Dedifferentiated amniotic fluid mesenchymal stem cell (primary cell): ENCODE data around the gene EXD1.
A peak's percentile ranks its signal among the peaks of the same experiment; 100 is the strongest.
"Not testable (repeated sequence)": the region's sequence is repeated elsewhere in the genome, so short reads cannot be mapped to it uniquely, and the experiment has no call there.

Experiments used
- DNase-seq: peaks from one replicate; pipeline ENCODE4 v3.0.0-alpha.2; 2016; ENCODE audit errors: extremely low spot score

EXD1 gene

DNA sequence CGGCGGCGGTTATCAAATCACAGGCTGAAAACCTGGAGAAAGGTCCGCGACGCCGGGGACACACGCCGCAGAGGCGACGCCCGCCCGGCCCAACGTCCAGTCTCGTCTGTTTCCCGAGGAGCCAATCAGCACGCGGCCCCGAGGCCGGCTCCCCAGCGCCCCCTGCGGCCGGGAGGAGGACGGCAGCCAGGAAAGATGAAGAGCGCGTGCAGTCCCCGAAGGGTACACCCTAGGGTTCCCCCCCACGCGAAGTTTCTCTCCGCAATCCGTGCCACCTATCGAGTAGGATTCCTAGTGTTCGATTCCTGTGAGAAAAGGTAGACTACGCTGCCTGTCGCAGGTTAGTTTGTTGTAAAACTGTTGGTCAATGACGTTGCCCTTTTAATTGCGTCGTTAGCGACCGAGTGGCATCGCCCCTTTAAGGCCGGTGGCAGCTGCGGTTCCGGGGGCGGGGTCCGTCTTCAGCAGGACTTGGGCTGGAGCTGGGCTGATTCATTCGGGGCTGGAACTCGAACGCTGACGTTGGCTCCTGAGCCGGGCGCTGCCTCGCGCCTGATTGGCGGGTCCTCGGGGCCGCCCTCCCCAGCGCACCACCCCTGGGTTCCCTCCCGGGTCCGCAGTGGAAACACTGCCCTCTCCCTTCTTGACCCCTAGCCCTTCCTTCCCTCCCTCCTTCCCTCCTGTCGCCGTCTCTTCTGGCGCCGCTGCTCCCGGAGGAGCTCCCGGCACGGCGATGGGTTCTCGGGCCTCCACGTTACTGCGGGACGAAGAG is at the start of gene EXD1, which contains the start of gene CHP1:
Gene EXD1 (minus strand): TSS at position 108 of the 772 bp plus-strand sequence. CDS start 4,182 bp downstream, outside the sequence.
Gene CHP1 (plus strand): TSS at position 619 of the 772 bp plus-strand sequence. CDS start 115 bp downstream, at position 734.
- peak; percentile 97 for DNase-seq

- no peak for DNase-seq
Measured at GRCh38 chr15:41279535-41280283, 49.2 kb upstream of the EXD1 start.

GRCh38 chr15:41278319-41278718 is 47.8 kb upstream of the EXD1 start:
- DNase-seq, result no peak

- DNase-seq, result no peak
Measured at GRCh38 chr15:41276831-41277230, 46.3 kb upstream of the EXD1 start.

DNA sequence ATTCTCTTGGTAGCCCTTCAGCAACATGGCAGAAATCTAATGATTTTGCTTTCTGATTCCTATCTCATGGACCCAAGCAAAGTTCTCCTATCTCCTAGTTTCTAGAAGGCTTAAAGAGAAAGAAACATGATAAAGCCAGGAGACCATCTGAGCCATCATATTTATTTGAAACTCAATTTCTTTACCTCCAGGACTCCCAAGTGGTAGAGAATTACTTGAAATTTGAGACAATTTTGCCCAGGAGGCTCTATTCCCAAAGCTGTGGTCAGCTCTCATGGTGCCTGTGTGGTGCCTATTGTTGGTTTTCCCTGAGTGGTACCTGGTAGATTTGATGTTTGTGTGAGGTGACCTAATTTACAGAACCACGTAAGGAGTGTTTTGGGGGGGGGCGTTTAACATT is 39.3 kb upstream of the EXD1 start:
- no peak for DNase-seq

DNA sequence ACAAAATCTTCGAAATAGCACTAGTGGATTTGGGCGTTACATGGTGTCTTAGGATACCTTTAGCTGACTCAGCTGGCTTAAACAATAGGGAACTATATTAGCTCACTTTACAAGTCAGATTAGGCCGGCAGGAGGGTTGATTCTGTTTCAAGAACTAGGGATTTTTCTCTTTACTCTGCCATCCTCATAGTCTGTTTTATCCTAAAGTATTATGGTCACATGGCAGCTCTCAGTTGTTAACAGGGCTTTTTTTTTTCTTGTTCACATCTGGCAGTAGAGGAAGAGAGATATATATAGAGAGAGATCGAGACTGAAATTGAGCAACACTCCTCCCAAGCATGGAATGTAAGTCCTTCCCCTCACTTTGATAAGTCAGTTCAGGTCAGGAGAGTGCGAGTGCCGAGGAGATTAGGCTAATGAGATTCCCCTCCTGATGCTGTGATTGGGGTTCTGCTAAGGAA is 33.4 kb upstream of the EXD1 start:
- DNase-seq, result no peak

DNA sequence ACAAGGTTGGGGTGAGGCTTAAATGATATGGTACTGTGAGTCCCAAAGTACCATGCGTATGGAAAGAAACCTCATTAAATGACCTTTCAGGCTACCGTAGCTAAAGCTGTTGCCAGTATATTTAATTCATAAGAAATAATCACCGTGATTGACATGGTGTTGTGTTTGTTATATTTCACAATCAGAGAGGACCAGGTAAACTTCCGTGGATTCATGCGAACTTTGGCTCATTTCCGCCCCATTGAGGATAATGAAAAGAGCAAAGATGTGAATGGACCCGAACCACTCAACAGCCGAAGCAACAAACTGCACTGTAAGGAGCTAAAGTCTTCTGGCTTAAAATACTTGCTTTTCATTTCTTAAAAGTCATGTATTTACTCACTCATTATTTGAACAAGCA is 32.0 kb upstream of the EXD1 start:
- DNase-seq, result no peak

DNA sequence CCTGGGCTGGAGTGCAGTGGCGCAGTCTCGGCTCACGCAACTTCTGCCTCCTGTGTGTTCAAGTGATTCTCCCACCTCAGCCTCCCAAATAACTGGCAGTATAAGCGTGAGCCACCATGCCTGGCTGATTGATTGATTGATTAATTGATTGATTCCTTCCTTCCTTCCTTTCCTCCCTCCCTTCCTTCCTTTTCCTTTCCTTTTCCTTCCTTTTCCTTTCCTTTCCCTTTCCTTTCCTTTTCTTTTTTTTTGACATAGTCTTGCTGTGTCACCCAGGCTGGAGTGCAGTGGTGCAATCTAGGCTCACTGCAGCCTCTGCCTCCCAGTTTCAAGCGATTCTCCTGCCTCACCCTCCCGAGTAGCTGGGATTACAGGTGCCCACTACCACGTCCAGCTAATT is 30.4 kb upstream of the EXD1 start:
- DNase-seq, result not testable (repeated sequence)

GRCh38 chr15:41259546-41260189 is 29.1 kb upstream of the EXD1 start:
- no peak for DNase-seq

DNA sequence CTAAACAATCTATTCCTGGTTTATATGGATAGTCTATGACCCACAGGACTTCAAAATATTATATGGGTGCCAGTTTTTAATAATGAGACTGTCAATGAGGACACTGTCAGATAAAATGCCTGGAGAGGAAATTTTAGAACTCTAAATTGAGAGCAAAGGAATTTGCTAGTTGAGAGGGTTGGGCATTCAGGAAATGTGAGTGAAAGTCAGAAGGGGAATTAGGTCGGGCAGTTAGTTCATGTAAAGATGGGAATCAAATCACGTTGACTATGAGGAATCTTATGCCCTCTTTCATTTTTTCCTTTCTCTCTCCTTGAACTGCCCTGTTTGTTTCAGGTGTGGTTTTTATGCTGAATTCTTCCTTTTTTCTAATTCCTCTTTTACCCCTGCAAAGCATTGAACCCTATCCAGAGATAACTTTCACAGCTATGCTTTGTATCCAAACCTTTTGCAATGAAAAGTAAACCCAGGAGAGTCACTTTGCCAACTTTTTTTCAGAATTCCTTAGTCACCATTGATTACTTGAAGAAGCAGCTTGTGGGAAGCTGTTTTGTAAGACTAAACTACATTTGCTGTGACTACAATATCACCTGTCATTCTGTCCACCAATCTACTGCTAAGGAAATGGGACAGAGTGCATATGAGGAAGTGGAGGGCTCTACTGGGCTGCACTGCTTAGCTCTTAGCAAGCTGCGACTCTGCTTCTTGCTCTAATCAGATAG is 28.4 kb upstream of the EXD1 start:
- DNase-seq, result no peak

DNA sequence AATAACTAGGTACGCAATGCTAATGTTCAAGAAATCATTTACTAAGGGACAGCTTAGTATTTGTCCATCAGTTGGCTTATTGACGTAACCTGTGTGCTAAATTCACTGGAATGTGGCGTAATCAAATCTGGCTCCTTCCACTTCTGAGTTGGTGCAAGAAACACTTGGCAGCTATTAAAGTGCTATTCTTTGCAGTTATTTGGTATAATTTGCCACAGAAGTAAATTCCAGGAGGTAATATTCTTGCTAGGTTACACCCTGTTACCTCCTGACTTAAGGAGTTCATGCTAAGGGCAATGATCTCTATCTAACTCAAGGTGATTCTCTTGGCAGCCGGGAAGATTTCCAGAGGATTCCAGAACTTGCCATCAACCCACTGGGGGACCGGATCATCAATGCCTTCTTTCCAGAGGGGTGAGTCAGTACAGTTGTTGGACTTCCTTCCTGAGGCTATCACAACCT is 26.1 kb upstream of the EXD1 start:
- no peak for DNase-seq

DNA sequence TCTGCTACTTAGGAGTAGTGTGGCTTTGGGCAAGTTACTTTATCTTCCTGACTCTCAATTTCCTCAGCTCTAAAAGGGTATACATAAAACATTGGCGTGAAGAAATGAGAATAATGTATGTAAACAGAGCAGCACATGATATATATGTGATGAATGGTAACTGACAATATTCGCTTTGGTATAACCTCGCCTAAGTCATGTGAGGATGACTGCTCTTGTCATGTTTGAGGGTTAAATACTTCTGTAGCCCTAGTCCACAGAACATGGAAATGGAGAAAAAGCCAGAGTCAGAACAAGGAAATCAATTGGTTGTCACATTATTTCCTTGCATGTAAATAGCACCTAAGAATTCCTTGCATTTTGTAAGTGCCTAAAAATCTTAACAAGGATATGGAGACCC is 25.5 kb upstream of the EXD1 start:
- DNase-seq, result no peak

- DNase-seq, result no peak
Measured at GRCh38 chr15:41254560-41254959, 24.0 kb upstream of the EXD1 start.

GRCh38 chr15:41251411-41251810 is 20.9 kb upstream of the EXD1 start:
- no peak for DNase-seq

DNA sequence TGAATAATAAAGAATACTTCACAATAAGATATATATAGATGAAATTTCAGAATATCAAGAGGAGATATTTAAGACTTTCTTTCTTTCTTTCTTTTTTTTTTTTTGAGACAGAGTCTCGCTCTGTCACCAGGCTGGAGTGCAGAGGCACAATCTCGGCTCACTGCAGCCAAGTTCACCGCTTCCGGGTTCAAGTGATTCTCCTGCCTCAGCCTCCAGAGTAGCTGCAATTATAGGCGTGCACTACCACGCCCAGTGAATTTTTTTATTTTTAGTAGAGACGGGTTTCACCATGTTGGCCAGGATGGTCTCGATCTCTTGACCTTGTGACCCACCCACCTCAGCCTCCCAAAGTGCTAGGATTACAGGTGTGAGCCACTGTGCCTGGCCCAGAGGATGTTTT is 20.2 kb upstream of the EXD1 start:
- DNase-seq, result not testable (repeated sequence)

DNA sequence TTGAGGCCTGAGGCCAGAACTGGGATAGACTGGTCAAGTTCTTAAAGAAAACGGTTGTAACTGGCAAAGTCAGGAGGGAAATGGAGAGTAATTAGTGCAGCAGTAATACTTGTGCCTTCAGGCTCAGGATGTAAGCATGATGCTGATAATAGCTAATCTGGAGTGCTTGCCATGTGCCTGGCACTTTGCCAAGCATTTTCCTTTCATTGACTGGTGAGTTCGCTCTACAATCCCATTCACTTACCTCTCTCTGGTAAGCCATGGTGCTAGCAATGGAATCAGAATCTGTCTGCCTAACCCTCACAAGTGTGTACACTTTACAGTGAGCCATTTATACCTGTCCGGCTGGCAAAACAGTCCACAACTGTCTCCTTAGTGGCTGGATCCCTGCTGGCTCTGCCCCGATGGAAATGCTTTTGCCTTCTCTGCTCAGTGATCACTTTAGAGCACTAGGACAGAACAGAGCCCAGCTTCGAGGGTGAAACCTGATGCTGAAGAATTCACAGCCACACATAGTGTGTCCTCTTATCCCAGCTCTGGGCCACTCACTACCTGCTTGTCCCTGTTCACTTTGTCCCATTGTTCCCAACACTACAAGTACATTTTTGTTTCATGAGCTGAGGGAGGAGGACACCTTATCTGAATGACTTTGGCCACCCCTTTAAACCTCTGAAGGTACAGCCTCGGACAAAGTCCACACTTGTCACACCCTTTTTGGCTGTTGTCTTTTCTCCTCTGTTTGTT is 10.8 kb upstream of the EXD1 start:
- DNase-seq, result no peak

DNA sequence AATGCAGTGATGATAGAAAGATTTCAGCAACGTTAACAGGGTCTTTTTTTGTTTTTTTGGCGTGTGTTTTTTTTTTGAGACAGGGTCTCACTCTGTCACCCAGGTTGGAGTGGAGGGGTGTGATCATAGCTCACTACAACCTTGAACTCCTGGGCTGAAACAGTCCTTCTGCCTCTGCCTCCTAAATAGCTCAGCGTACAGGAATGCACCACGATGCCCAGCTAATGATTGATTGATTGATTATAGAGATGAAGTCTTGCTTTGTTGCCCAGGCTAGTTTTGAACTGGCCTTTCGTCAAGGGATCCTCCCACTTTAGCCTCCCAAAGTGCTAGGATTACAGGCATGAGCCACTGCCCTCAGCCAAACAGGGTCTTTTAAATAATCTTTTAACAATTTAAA is 7.5 kb upstream of the EXD1 start:
- no peak for DNase-seq

DNA sequence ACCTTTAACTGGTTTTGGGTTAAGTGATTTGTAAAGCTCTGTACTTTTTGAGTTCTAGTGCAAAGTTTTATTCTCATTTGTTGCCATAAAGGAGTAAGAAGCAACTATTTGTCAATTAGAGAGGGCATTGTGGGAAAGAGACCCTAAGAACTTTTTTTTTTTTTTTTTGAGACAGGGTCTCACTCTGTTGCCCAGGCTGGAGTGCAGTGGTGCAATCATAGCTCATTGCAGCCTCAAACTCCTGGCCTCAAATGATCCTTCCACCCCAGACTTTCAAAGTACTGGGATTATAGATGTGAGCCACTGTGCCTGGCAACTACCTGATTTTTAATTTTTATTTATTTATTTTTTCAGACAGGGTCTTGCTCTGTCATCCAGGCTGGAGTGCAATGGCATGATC is 5.4 kb upstream of the EXD1 start:
- DNase-seq, result no peak

DNA sequence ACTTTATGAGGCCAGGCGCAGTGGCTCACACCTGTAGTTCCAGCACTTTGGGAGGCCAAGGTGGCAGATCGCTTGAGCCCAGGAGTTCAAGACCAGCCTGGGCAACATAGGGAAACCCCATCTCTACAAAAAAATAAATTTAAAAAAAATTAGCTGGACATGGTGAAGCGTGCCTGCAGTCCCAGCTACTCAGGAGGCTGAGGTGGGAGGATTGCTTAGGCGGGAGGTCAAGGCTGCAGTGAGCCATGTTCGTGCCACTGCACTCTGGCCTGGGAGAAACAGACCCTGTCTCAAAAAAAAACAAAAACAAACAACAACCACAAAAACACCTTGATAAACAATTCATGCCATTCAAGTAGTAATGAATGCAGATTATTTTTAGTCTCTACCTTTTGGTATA is 4.7 kb upstream of the EXD1 start:
- DNase-seq, result not testable (repeated sequence)

DNA sequence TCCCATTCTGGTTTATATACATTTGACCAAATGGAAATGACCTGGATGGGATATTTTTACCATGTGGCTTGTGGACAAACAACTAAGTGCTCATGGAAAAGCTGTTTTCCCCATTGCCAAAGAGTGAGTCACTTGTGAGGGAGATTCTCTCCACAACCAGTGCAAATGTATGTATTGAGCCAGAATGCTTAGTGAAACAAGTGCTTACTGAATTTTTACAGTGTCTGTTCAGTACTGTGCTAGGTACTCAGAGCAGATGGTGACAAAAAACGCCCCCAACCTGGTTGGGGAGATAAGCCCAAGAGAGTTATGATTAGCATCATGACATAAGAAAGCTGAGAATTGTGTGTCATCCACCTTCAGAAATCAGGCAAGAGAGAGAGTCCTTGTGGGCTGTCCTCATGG is 2.8 kb upstream of the EXD1 start:
- peak; percentile 53 for DNase-seq
